AG09309 (cell line): ENCODE results near the gene TTC9C.

ENCODE experiments used
- DNase-seq: peaks from one replicate; pipeline ENCODE4 v3.0.0-alpha.2; 2010; ENCODE audit warnings: low read depth
- H3K4me3 ChIP-seq: 2 replicates; pipeline ENCODE4 v1.5.1; 2011; ENCODE audit warnings: mild to moderate bottlenecking, low read depth, low read length, moderate library complexity; ENCODE audit not compliant: control insufficient read depth
- CTCF ChIP-seq: IDR thresholded peaks from 2 replicates; pipeline ENCODE4 v1.5.1; 2011; ENCODE audit warnings: mild to moderate bottlenecking, low read depth, low read length, inconsistent platforms; ENCODE audit not compliant: insufficient read depth, control insufficient read depth; ENCODE audit errors: missing control alignments

Gene TTC9C

DNA sequence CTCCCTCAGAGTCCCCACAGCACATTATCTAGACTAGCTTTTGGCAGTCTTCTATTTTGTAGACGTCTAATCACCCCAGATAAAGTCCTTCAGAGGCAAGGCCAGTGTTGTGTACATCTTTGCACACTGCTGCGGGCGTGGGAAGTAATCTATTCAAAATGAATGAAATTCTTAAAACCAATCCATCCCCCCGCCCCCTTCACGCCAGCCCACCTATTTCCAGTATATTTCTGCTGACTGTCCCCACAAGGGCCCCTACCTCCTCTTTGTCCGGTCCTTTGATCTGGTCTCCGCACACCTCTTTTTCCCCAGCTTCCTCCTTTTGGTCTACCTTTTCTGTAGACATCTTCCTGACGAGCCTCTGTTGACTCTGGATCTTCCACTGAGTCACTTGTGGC lies 21.4 kb upstream of the TTC9C start:
- no peak for TF ChIP-seq CTCF
- DNase-seq: no peak
- no peak overlapping the region for H3K4me3 ChIP-seq

- H3K4me3 ChIP-seq: peak within 1 kb of the TSS; percentile 6
- no peak for TF ChIP-seq CTCF
- DNase-seq: no peak
Measured at GRCh38 chr11:62707277-62707861, 20.9 kb upstream of the TTC9C start, which contains the start of the genes BSCL2 and GNG3. TSS of gene BSCL2 (minus strand) at chr11:62707424. CDS start at chr11:62707195, 229 bp downstream. TSS of gene GNG3 (plus strand) at chr11:62707676. CDS start at chr11:62708296, 620 bp downstream.

- TF ChIP-seq CTCF: no peak
- DNase-seq: no peak
- no peak overlapping the region for H3K4me3 ChIP-seq
Measured at GRCh38 chr11:62708392-62708791, 19.9 kb upstream of the TTC9C start.

- no peak for DNase-seq
- peak overlapping the region; percentile 44 for H3K4me3 ChIP-seq
Measured at GRCh38 chr11:62708793-62709192, 19.5 kb upstream of the TTC9C start.

GRCh38 chr11:62709247-62710000 lies 18.9 kb upstream of the TTC9C start:
- H3K4me3 ChIP-seq: peak overlapping the region; percentile 44
- DNase-seq: peak; percentile 86
- TF ChIP-seq CTCF: no peak

More at GRCh38 chr11:62708793-62709192, 19.5 kb upstream of the TTC9C start:
- no peak for TF ChIP-seq CTCF

- no peak for DNase-seq
- peak overlapping the region; percentile 44 for H3K4me3 ChIP-seq
Measured at GRCh38 chr11:62710001-62710345, 18.3 kb upstream of the TTC9C start.

More at GRCh38 chr11:62710001-62710345, 18.3 kb upstream of the TTC9C start:
- no peak for TF ChIP-seq CTCF
